IMR-90 (cell line): ENCODE measurements around the gene USP17L20. TPM values are rescaled to one million over a fixed set of nuclear protein-coding genes. Genes with fewer than 3 reads are reported as not detected.
"Not testable (repeated sequence)": the region's sequence is repeated elsewhere in the genome, so short reads cannot be mapped to it uniquely, and the experiment has no call there.

Experiments used
- ATAC-seq: fragments of 200-7000 bp; cut with Tn5 transposase; 2 replicates; pipeline ENCODE4 v1.9.1; 2020; ENCODE audit warnings: low read depth, mild to moderate bottlenecking, moderate library complexity
- BruUV-seq: library from RNA; stranded (reverse); fragments of 400-500 nt; replicated peaks from 2 replicates; lab custom pipeline; 2021; lab: Mats Ljungman, UMichigan
- CTCF ChIA-PET: fragments of 300-600 bp; formaldehyde crosslinking; extraction: SDS; loops from one replicate; lab custom pipeline; 2021; ENCODE audit warnings: antibody characterized with exemption; lab: Yijun Ruan, JAX
- POLR2A ChIA-PET: fragments of 300-600 bp; sonication (Branson Sonifier 250); formaldehyde crosslinking; loops from one replicate; lab custom pipeline; 2022; ENCODE audit warnings: antibody characterized with exemption; ENCODE audit not compliant: unreplicated experiment; lab: Charles Lee
- DNase-seq: peaks from one replicate; pipeline ENCODE4 v3.0.0; 2013
- H2AFZ ChIP-seq: replicated peaks from 2 replicates; pipeline ENCODE3; 2013; ENCODE audit warnings: low read length, mild to moderate bottlenecking; ENCODE audit not compliant: poor library complexity
- H2AK5ac ChIP-seq: 2 replicates; pipeline ENCODE4 v1.6.1; 2013; ENCODE audit warnings: low read depth, low read length, inconsistent platforms
- H2AK9ac ChIP-seq: replicated peaks from 2 replicates; pipeline ENCODE3; 2013; ENCODE audit warnings: mild to moderate bottlenecking, low read depth, low read length, moderate library complexity; ENCODE audit not compliant: poor library complexity
- H2BK120ac ChIP-seq: 2 replicates; pipeline ENCODE4 v1.6.1; 2013; ENCODE audit warnings: low read depth, low read length, inconsistent platforms
- H2BK15ac ChIP-seq: 3 replicates; pipeline ENCODE4 v1.6.1; 2013; ENCODE audit warnings: low read depth, low read length, inconsistent platforms
- H2BK20ac ChIP-seq: 2 replicates; pipeline ENCODE4 v1.6.1; 2013; ENCODE audit warnings: low read depth, mild to moderate bottlenecking, inconsistent platforms, low read length, moderate library complexity
- H2BK5ac ChIP-seq: 2 replicates; pipeline ENCODE4 v1.6.1; 2013; ENCODE audit warnings: mild to moderate bottlenecking, low read depth, low read length, inconsistent platforms; ENCODE audit not compliant: poor library complexity, severe bottlenecking
- H3K14ac ChIP-seq: replicated peaks from 2 replicates; pipeline ENCODE4 v1.6.1; 2013; ENCODE audit warnings: low read depth, low read length, inconsistent platforms
- H3K18ac ChIP-seq: 2 replicates; pipeline ENCODE4 v1.6.1; 2013; ENCODE audit warnings: low read depth, low read length, control low read depth
- H3K23ac ChIP-seq: 2 replicates; pipeline ENCODE4 v1.6.1; 2013; ENCODE audit warnings: low read depth, low read length, inconsistent platforms
- H3K27ac ChIP-seq: 2 replicates; pipeline ENCODE4 v1.5.1; 2013; ENCODE audit warnings: mild to moderate bottlenecking, control low read depth, low read length; ENCODE audit not compliant: insufficient read depth
- H3K27me3 ChIP-seq: 2 replicates; pipeline ENCODE4 v1.6.1; 2013; ENCODE audit warnings: low read length; ENCODE audit not compliant: control insufficient read depth, insufficient read depth
- H3K36me3 ChIP-seq: 2 replicates; pipeline ENCODE4 v1.6.1; 2013; ENCODE audit warnings: low read length, mixed read lengths; ENCODE audit not compliant: control insufficient read depth, insufficient read depth
- H3K4ac ChIP-seq: 2 replicates; pipeline ENCODE4 v1.6.1; 2013; ENCODE audit warnings: low read depth, low read length, inconsistent platforms
- H3K4me1 ChIP-seq: 2 replicates; pipeline ENCODE4 v1.6.1; 2013; ENCODE audit warnings: low read length, mixed read lengths; ENCODE audit not compliant: control insufficient read depth, insufficient read depth
- H3K4me2 ChIP-seq: 2 replicates; pipeline ENCODE4 v1.6.1; 2013; ENCODE audit warnings: low read depth, mild to moderate bottlenecking, control low read depth, low read length, moderate library complexity
- H3K4me3 ChIP-seq: 2 replicates; pipeline ENCODE4 v1.5.1; 2013; ENCODE audit warnings: low read depth, mild to moderate bottlenecking, control low read depth, low read length, moderate library complexity; ENCODE audit not compliant: insufficient read depth
- H3K56ac ChIP-seq: 2 replicates; pipeline ENCODE4 v1.6.1; 2013; ENCODE audit warnings: low read length, inconsistent platforms; ENCODE audit not compliant: insufficient read depth; ENCODE audit errors: extremely low read depth
- H3K79me1 ChIP-seq, 2 experiments: 2 replicates each; pipeline ENCODE4 v1.6.1; 2013; ENCODE audit warnings: low read length in 2 of 2, inconsistent platforms in 1 of 2, low read depth in 1 of 2
- H3K9ac ChIP-seq: 2 replicates; pipeline ENCODE4 v1.6.1; 2013; ENCODE audit warnings: low read depth, low read length, control low read depth
- H3K9me1 ChIP-seq: 2 replicates; pipeline ENCODE4 v1.6.1; 2013; ENCODE audit warnings: low read length, inconsistent platforms; ENCODE audit not compliant: insufficient read depth
- H3K9me3 ChIP-seq: 2 replicates; pipeline ENCODE4 v1.6.1; 2013; ENCODE audit warnings: low read length; ENCODE audit not compliant: control insufficient read depth, insufficient read depth
- H4K20me1 ChIP-seq: 2 replicates; pipeline ENCODE4 v1.6.1; 2013; ENCODE audit warnings: low read length, inconsistent platforms; ENCODE audit not compliant: insufficient read depth
- H4K5ac ChIP-seq: 2 replicates; pipeline ENCODE4 v1.6.1; 2013; ENCODE audit warnings: mild to moderate bottlenecking, low read depth, low read length, control low read depth
- H4K8ac ChIP-seq, 2 experiments: 2 replicates each; pipeline ENCODE4 v1.6.1; 2013; ENCODE audit warnings: low read depth in 2 of 2, low read length in 2 of 2, control low read depth in 1 of 2, inconsistent platforms in 1 of 2
- H4K91ac ChIP-seq: 2 replicates; pipeline ENCODE4 v1.6.1; 2013; ENCODE audit warnings: low read depth, low read length, inconsistent platforms; ENCODE audit not compliant: insufficient read depth
- WGBS, 2 experiments: methylation state at CpG; one replicate each; pipeline versions ENCODE4 v1.1.5 to v1.1.7; 2013; ENCODE audit warnings: missing lambda C conversion rate in 2 of 2; ENCODE audit not compliant: insufficient read length in 1 of 2; ENCODE audit errors: extremely low coverage in 2 of 2; 5-methylcytosine and 5-hydroxymethylcytosine counted together
- dilution Hi-C: fragments of 300-500 bp; cut with HindIII; formaldehyde crosslinking; loops from one replicate; pipeline ENCODE4 v1.14.3; 2018; ENCODE audit warnings: low sequenced_read_pairs; ENCODE audit not compliant: unreplicated experiment
- in situ Hi-C: fragments of 300-500 bp; cut with MboI; formaldehyde crosslinking; loops from 3 replicates; pipeline ENCODE4 v1.14.3; 2019; ENCODE audit warnings: low sequenced_read_pairs, inconsistent platforms, mixed read lengths
- intact Hi-C: fragments of 100-400 bp; cut with micrococcal nuclease; formaldehyde crosslinking; loops from 2 replicates; pipeline ENCODE4 v1.10.0; 2022
- polyA plus RNA-seq, 3 experiments: library from polyadenylated mRNA; depleted of rRNA; stranded (reverse); fragments of >200 nt; gene quantifications; 2 replicates each; pipeline ENCODE4 v1.2.3, GENCODE V29; 2012; ENCODE audit warnings: low replicate concordance in 1 of 3
- total RNA-seq: library from RNA; depleted of rRNA; stranded (reverse); fragments of >200 nt; gene quantifications from 2 replicates; pipeline ENCODE4 v1.2.3, GENCODE V29; 2012; rRNA removed

The USP17L20 gene
- total and polyA plus RNA-seq, 2 of the 4 experiments (the other 2 are of a cell fraction) = not detected

- H2AFZ ChIP-seq, H4K8ac ChIP-seq, H3K4me3 ChIP-seq, H2BK120ac ChIP-seq, H3K4me2 ChIP-seq, H2BK15ac ChIP-seq, H3K14ac ChIP-seq, H3K79me1 ChIP-seq, H3K9ac ChIP-seq, POLR2A ChIA-PET, H2AK9ac ChIP-seq, H4K20me1 ChIP-seq, H3K9me1 ChIP-seq, H3K23ac ChIP-seq, H3K4ac ChIP-seq, H2AK5ac ChIP-seq, H3K36me3 ChIP-seq, H3K18ac ChIP-seq, H4K91ac ChIP-seq, in situ Hi-C loops, H3K27me3 ChIP-seq, ATAC-seq, H2BK20ac ChIP-seq, H3K27ac ChIP-seq, H2BK5ac ChIP-seq, H3K9me3 ChIP-seq, H4K5ac ChIP-seq, DNase-seq, dilution Hi-C loops, H3K56ac ChIP-seq, BruUV-seq, H3K4me1 ChIP-seq, CTCF ChIA-PET, intact Hi-C loops: not testable (repeated sequence)
- WGBS, 2 experiments = 0% methylated on average over 1 of the region's 10 CpGs; no CpG with 5 or more reads in 1 of the 2 experiments
Measured at GRCh38 chr4:9271719-9272118, 13.8 kb downstream of the USP17L20 start.

Other genes starting within 250 kb of the USP17L20 start
- not detected in 2 replicates for gene FAM90A26, start 87.7 kb upstream of the USP17L20 start, total RNA-seq
- gene FAM90A26, start 87.7 kb upstream of the USP17L20 start, polyA plus RNA-seq (2012; rRNA removed) = not detected in 2 replicates
- not detected in 2 replicates for gene USP17L10, start 47.5 kb upstream of the USP17L20 start, total RNA-seq
- not detected in 2 replicates for gene USP17L10, start 47.5 kb upstream of the USP17L20 start, polyA plus RNA-seq (2012; rRNA removed)
- not detected in 2 replicates for gene USP17L11, start 42.7 kb upstream of the USP17L20 start, total RNA-seq
- not detected in 2 replicates for gene USP17L11, start 42.7 kb upstream of the USP17L20 start, polyA plus RNA-seq (2012; rRNA removed)
- gene USP17L12, start 38.0 kb upstream of the USP17L20 start, total RNA-seq = not detected in 2 replicates
- not detected in 2 replicates for gene USP17L12, start 38.0 kb upstream of the USP17L20 start, polyA plus RNA-seq (2012; rRNA removed)
- gene USP17L13, start 33.2 kb upstream of the USP17L20 start, total RNA-seq = not detected in 2 replicates
- gene USP17L13, start 33.2 kb upstream of the USP17L20 start, polyA plus RNA-seq (2012; rRNA removed) = not detected in 2 replicates
- not detected in 2 replicates for gene USP17L15, start 23.7 kb upstream of the USP17L20 start, total RNA-seq
- not detected in 2 replicates for gene USP17L15, start 23.7 kb upstream of the USP17L20 start, polyA plus RNA-seq (2012; rRNA removed)
- gene USP17L17, start 14.2 kb upstream of the USP17L20 start, total RNA-seq = not detected in 2 replicates
- not detected in 2 replicates for gene USP17L17, start 14.2 kb upstream of the USP17L20 start, polyA plus RNA-seq (2012; rRNA removed)
- not detected in 2 replicates for gene USP17L18, start 9.5 kb upstream of the USP17L20 start, total RNA-seq
- not detected in 2 replicates for gene USP17L18, start 9.5 kb upstream of the USP17L20 start, polyA plus RNA-seq (2012; rRNA removed)
- gene USP17L19, start 4.7 kb upstream of the USP17L20 start, total RNA-seq = not detected in 2 replicates
- gene USP17L19, start 4.7 kb upstream of the USP17L20 start, polyA plus RNA-seq (2012; rRNA removed) = not detected in 2 replicates
- not detected in 2 replicates for gene USP17L21, start 4.7 kb downstream of the USP17L20 start, total RNA-seq
- gene USP17L21, start 4.7 kb downstream of the USP17L20 start, polyA plus RNA-seq (2012; rRNA removed) = not detected in 2 replicates
- not detected in 2 replicates for gene USP17L22, start 9.5 kb downstream of the USP17L20 start, total RNA-seq
- not detected in 2 replicates for gene USP17L22, start 9.5 kb downstream of the USP17L20 start, polyA plus RNA-seq (2012; rRNA removed)
- not detected in 2 replicates for gene USP17L24, start 67.0 kb downstream of the USP17L20 start, total RNA-seq
- gene USP17L24, start 67.0 kb downstream of the USP17L20 start, polyA plus RNA-seq (2012; rRNA removed) = not detected in 2 replicates
- gene USP17L25, start 71.8 kb downstream of the USP17L20 start, total RNA-seq = not detected in 2 replicates
- not detected in 2 replicates for gene USP17L25, start 71.8 kb downstream of the USP17L20 start, polyA plus RNA-seq (2012; rRNA removed)
- gene USP17L26, start 76.5 kb downstream of the USP17L20 start, total RNA-seq = not detected in 2 replicates
- gene USP17L26, start 76.5 kb downstream of the USP17L20 start, polyA plus RNA-seq (2012; rRNA removed) = not detected in 2 replicates
- not detected in 2 replicates for gene USP17L5, start 81.3 kb downstream of the USP17L20 start, total RNA-seq
- not detected in 2 replicates for gene USP17L5, start 81.3 kb downstream of the USP17L20 start, polyA plus RNA-seq (2012; rRNA removed)
- gene USP17L27, start 86.0 kb downstream of the USP17L20 start, total RNA-seq = not detected in 2 replicates
- not detected in 2 replicates for gene USP17L27, start 86.0 kb downstream of the USP17L20 start, polyA plus RNA-seq (2012; rRNA removed)
- gene USP17L28, start 90.8 kb downstream of the USP17L20 start, total RNA-seq = not detected in 2 replicates
- not detected in 2 replicates for gene USP17L28, start 90.8 kb downstream of the USP17L20 start, polyA plus RNA-seq (2012; rRNA removed)
- not detected in 2 replicates for gene USP17L29, start 95.5 kb downstream of the USP17L20 start, total RNA-seq
- not detected in 2 replicates for gene USP17L29, start 95.5 kb downstream of the USP17L20 start, polyA plus RNA-seq (2012; rRNA removed)
- not detected in 2 replicates for gene USP17L30, start 105.0 kb downstream of the USP17L20 start, total RNA-seq
- gene USP17L30, start 105.0 kb downstream of the USP17L20 start, polyA plus RNA-seq (2012; rRNA removed) = not detected in 2 replicates
- not detected in 2 replicates for gene DEFB131A, start 186.3 kb downstream of the USP17L20 start, total RNA-seq
- not detected in 2 replicates for gene DEFB131A, start 186.3 kb downstream of the USP17L20 start, polyA plus RNA-seq (2012; rRNA removed)